GM10266 (cell line): ENCODE results near the gene PHLDB2.

Experiments used
- DNase-seq: peaks from one replicate; pipeline ENCODE4 v3.0.0; 2012; ENCODE audit errors: extremely low spot score
- TF ChIP-seq, protein P1 (sequence below): IDR thresholded peaks from 2 replicates; pipeline ENCODE4 v1.5.1; 2012; ENCODE audit warnings: mild to moderate bottlenecking, low read depth; ENCODE audit not compliant: control insufficient read depth, insufficient read depth; ENCODE audit errors: missing control alignments

PHLDB2 gene

DNA sequence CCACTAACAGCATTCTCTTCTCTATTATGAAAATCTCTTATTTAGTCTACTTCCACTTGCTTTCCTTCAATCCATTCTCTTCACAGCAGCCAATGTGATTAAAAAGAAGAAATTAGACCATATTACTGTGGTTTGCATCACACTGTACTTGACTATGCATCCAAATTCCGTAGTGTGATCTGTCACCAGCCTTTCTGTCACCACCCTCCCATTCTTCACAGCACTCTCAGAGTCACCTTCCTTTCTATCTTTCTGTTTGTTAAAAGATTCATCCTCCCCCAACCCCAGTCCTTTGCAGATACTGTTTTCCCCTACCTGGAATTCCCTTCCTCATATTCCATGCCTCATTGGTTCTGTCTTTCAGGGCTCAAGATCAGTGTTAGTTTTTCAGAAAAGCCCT lies 64.7 kb downstream of the PHLDB2 start:
- no peak for DNase-seq

DNA sequence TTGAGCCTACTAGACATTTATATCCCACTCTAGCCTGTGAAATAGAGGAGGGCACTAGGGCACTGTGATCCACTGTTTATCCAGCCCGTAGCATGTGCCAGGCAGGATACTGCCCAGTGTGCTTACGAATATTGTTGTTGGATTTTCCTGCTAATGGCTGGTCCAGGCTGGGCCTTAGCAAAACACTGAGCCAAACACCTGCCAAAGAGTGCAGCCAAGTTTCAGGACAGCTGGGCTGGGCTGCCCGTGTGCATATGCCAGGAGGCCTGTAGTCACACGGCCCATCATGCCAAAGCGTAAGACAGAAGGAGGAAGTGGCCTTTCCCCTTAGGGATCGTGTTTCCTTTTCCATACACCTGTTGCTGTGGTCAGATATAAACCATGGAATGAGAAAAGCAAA lies 65.2 kb downstream of the PHLDB2 start:
- DNase-seq = no peak
- TF ChIP-seq, protein P1, sequence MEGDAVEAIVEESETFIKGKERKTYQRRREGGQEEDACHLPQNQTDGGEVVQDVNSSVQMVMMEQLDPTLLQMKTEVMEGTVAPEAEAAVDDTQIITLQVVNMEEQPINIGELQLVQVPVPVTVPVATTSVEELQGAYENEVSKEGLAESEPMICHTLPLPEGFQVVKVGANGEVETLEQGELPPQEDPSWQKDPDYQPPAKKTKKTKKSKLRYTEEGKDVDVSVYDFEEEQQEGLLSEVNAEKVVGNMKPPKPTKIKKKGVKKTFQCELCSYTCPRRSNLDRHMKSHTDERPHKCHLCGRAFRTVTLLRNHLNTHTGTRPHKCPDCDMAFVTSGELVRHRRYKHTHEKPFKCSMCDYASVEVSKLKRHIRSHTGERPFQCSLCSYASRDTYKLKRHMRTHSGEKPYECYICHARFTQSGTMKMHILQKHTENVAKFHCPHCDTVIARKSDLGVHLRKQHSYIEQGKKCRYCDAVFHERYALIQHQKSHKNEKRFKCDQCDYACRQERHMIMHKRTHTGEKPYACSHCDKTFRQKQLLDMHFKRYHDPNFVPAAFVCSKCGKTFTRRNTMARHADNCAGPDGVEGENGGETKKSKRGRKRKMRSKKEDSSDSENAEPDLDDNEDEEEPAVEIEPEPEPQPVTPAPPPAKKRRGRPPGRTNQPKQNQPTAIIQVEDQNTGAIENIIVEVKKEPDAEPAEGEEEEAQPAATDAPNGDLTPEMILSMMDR = no peak

More for the DNA sequence above, 64.7 kb downstream of the PHLDB2 start:
- TF ChIP-seq, protein P1 = no peak

DNA sequence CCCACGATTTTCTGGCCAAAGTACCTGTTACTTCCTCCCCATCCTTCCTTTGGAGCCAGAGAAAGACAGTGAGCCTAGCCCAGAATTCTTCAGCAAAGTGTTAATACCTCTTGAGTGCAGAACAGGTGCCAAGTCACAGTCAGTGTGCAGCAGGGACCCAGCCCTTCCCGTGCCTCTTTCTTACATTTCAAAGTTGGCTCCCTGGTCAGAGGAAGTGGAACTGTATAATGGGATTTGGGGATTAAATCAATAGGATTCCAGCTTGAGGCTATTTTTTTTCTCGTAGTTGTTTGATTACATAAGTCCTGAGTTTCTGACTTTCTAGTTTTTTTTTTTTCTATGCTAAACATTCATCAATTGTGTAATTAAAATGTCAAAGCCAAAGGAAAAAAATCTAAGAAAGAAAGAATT lies 67.2 kb downstream of the PHLDB2 start:
- DNase-seq = no peak
- TF ChIP-seq, protein P1 = no peak

DNA sequence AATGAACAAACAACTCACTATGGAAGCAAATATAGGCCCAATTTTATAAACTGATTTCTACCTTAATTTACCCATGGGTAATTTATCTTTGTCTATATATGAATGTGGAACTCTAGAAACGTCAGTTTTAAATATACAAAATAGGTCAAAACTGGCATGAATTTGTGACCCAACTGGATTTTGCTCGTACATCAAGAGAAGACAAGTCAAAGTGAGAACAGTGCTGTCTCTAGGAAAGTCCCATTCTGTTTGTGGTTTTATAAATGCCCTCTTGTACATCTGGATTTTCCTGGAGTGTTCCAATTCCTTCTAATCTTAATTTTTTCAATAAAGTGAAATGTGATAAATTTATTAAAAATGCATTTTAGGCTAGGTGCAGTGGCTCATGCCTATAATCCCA lies 69.5 kb downstream of the PHLDB2 start:
- DNase-seq = no peak
- TF ChIP-seq, protein P1 = no peak

DNA sequence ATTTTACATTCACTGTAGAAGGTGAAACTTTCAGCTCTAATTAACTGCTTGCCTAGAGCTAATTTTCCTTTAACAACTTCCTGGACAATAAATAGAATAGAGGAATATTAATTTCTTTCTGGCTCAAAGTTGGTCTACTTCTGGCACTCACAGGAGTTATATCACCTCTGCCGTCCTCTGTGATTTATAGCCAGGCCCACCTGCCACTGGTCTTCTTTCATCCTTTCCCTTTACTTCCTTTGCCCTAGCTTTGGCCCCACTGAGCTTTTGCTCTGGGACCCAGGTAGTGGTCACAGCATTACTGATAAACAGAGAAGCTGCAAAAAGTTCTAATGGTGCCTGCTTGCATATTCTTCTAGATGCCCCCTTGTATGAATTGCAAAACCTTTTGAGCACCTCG lies 70.4 kb downstream of the PHLDB2 start:
- no peak for DNase-seq
- TF ChIP-seq, protein P1 = no peak

DNA sequence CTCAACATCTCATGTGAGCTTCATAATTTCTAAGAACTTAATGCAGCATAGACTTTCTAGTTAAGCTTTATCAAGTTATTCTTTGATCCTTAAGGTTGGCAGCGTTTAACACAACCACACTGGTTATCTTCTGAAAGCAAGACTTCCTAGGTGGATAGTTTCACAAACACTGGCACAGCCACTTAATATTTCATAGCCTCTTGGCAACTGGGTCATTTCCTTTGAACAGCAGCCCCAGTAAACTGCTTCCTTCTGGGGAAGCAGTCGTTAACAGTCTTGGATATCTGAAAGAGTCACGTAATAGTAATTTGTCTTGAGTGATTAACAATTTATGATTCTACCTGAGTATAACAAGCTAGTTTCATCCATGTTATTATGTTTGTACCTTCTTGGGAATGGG lies 73.9 kb downstream of the PHLDB2 start:
- TF ChIP-seq, protein P1 = no peak
- DNase-seq = no peak

DNA sequence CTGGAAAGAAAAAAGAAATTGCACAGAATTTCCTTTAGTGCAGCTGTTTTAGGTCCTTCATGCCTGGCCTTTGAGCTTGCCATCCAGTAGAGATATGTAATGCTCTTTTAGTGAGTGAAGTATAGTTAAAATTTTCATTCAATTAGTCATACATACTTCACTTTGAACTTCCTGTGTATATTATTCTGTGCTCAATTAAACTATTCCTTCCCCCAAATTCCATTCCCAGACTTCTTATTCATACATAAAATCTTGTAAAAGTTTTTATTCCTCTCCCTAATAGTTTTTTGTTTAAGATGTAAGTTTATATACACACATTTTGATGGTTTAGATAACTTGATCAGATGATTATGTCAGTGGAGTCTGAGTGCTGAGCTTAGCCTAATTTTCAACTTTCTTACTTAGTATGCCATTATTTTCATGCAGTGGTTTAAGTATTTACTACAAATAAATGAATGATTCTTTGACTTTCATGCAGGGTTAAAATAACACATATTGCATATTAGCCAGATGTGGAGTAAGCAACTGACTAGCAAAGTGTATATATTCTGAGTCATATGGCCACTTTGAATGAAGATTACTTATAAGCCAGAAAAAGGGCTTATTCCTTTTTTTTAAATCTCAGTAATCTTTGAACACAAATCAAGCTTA lies 77.3 kb downstream of the PHLDB2 start:
- TF ChIP-seq, protein P1 = no peak
- DNase-seq = no peak
